ENCODE results near the gene HECW1.
"Not testable (repeated sequence)": the region's sequence is repeated elsewhere in the genome, so short reads cannot be mapped to it uniquely, and the experiment has no call there.

The HECW1 gene

DNA sequence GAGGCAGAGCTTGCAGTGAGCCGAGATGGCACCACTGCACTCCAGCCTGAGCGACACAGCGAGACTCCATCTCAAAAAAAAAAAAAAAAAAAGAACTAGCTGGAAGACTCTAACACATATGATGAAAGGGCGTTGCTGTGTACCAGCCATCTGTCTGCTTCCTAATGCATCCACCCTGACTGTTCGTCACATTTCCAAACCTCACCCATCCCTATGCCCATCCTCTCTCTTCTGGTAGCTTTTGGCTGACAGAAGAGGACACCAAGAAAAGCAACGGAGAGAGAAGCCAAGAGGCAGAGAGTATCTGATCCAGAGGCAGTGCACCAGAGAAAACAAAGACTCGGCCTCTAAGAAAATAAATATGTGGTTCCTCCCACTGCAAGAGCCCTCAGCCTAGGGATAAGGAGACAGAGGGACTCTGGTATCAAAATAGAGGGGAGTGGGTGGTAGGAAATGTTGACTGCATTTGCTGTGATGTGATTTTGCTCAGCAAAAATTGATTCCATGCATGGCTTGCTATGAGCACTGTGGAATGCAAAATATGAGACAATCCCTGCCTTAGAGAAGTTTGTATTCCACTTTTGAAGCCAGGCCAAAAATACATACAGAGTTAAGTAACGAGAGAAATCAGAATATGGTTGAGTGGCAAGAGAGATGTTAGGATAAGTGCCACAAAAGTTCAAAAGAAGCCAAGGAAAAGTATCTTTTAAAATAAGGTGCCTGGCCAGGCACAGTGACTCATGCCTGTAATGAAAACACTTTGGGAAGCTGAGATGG is 369.6 kb downstream of the HECW1 start:
- no peak for FAIRE-seq

GRCh38 chr7:43482679-43483252 is 370.3 kb downstream of the HECW1 start:
- FAIRE-seq: no peak

DNA sequence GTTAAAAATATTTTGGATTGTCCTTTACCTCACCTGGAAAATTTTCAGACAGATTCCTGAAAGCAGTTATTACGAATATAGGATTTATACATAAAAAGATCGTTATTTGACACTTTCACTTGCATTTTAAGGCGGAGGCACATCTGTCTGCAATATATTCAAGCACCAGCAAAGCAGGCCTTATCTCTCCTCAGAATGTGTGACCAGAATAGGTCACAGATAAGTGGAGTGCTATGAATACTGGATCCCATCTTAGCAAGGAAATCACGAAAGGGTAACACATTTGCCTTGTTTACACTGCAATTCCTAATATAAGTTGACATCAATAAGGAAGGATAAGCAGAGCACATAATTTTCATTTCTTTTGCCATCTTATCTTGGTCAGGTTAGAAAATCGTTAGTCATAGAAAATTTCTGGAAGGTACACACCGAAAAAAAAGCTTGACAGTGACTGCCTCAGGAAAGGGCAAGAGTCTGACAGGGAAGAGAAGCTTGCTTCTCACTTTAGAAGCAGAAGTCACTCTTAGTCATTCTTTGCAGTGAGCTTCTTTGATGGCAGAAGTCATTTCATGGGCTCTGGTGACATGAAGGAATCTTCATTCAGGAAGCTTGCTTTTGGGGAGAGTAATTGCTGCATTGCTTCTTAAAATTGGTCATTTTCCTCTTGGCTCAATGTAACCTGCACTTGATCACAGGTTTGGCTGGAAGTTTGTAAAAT is 372.4 kb downstream of the HECW1 start:
- FAIRE-seq: no peak

GRCh38 chr7:43485580-43485979 is 373.1 kb downstream of the HECW1 start:
- FAIRE-seq: no peak

- not testable (repeated sequence) for FAIRE-seq
Observed at GRCh38 chr7:43486008-43486407, 373.6 kb downstream of the HECW1 start.

GRCh38 chr7:43486634-43487033 is 374.2 kb downstream of the HECW1 start:
- FAIRE-seq: no peak

- FAIRE-seq: no peak
Observed at GRCh38 chr7:43487731-43488073, 375.3 kb downstream of the HECW1 start.

DNA sequence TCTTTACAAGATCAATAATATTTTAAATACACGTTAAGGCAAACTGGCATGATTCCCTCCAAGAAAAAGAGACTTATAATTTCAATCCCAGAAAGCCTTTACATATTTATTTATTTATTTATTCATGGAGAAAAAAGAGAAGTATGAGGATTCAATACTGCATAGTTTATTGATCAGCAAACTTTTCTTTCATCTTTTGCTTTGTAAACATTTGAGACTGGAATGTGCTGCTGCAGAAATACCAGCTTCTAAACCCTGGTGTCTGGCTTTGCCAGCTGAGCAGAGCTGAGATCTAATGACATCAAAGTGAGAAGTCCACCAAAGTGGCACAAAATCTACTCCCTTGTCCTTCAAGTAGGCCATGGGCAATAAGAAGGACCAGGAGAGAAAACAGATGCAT is 376.8 kb downstream of the HECW1 start:
- FAIRE-seq: no peak

DNA sequence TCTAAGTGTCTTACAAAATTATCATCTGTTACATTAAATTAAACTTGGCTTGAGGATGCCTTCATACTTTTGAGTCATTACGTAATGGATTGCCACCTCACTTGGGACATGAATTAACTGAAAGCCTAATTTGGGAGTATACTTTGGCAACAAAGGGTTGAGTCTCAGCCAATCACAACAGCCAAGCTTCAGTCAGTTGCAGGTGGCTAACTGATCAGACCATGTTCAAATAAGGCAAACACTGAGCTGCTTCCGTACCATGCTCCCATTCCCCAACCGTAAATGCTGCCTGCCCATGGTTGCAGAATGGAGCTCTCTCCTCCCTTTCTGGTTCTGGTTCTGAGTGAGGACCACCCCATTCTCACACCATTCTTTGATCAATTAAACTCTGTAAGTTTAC is 377.6 kb downstream of the HECW1 start:
- no peak for FAIRE-seq

DNA sequence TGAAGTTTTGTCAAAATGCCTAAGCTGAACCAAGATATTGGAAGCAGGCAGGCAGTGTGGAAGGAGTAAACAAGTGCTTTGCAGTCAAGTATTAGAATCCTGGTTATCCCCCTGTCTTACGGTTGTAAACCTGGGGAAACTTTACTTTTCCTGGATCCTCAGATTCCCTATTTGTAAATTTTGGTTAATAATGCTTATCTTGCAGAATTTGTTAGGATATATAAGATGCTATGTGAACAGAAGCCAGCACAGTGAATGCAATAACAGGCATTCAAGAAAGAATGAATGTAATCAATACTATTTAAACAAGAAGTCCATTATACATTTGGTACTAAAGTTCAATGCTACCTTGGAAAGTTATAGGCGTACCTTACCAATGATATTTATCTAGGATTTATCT is 378.7 kb downstream of the HECW1 start:
- FAIRE-seq: no peak

- no peak for FAIRE-seq
Observed at GRCh38 chr7:43491984-43492383, 379.5 kb downstream of the HECW1 start.

DNA sequence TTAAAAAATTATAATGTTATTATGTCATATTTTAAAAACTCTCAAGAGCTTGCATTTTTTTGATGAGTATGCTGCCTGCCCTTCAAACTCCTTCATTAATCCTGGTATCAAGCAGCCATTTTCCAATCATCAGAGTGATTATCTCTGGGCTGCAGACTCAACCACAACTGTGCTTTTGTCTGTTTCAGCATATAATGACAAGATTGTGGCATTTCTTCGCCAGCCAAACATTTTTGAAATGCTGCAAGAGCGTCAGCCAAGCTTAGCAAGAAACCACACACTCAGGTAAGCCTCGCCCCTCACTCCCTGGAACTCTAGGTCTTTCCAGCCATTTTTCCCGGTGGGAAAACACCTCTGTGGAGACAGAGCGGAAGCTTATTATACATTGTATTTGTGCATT is 380.4 kb downstream of the HECW1 start:
- no peak for FAIRE-seq

- FAIRE-seq: no peak
Observed at GRCh38 chr7:43495572-43495971, 383.1 kb downstream of the HECW1 start.

GRCh38 chr7:43496596-43496995 is 384.1 kb downstream of the HECW1 start:
- no peak for FAIRE-seq

GRCh38 chr7:43501870-43502269 is 389.4 kb downstream of the HECW1 start:
- no peak for FAIRE-seq

- FAIRE-seq: no peak
Observed at GRCh38 chr7:43502941-43503340, 390.5 kb downstream of the HECW1 start.

DNA sequence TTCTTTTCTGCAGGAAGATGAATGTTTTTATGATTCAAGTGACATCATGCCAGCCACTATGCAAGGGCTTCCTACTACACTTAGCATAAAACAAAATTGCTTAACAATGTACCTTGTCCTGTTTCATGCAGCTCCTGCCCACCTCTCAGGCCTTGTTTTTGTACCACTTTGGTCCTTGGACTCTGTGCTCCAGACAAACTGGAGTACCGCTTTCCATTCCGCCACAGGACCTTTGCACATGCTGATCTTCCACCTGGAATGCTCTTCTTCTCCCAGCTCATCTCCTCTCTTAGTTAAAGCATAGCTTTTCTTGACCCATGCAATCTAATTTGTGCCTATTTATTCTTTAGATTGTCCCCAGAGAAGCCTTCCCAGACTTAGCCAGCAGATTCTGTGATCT is 393.0 kb downstream of the HECW1 start:
- no peak for FAIRE-seq

DNA sequence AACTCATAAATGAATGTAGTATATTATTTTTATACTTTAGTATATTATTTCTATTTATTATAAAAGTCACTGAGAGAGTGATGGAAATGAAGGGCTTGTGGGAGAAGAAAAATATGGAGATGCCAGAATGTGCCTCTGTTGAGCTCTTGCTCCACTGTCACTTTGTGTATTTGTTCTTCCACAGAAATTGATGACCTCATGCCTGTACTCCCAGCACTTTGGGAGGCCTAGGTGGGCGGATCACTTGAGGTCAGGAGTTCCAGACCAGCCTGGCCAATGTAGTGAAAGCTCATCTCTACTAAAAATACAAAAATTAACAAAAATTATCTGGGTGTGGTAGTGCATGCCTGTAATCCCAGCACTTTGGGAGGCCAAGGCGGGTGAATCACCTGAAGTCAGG is 394.0 kb downstream of the HECW1 start:
- no peak for FAIRE-seq

DNA sequence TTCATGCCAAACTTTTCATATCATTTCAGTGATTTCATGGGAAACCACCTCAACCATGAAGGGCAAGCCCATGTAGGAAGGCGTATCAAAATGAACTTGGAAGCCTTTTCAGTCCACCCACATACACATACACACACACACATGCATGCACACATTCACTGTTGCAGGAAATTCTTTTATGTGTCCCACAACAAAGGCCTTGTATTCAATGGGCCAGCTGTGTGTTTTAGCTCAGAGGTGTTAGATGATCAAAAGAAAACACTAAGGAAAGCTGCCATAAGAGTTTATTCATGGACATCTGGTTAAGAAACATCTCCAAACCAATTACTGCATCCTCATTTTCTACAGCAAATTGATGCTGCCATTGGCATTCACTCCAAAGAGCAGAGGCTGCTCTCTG is 396.0 kb downstream of the HECW1 start:
- no peak for FAIRE-seq

DNA sequence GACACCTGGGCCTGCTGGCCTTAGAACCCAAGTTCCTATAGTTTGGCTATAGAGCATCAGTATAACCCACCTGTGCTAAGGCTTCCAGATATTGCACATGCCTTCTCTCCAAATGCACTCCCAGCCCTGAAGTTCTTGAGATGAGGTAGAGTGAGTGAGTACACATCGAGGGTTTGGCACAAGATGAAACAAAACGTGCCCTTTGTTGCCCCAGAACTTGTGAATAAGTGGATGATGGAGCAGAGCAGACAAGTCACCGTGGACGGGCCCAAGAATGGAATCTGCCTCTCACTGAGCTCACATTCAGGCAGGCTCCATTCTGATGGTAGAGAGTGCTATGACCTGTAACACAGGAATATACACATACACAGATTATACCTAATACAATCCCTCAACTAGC is 397.5 kb downstream of the HECW1 start:
- FAIRE-seq: no peak

GRCh38 chr7:43511029-43511428 is 398.6 kb downstream of the HECW1 start:
- FAIRE-seq: no peak

DNA sequence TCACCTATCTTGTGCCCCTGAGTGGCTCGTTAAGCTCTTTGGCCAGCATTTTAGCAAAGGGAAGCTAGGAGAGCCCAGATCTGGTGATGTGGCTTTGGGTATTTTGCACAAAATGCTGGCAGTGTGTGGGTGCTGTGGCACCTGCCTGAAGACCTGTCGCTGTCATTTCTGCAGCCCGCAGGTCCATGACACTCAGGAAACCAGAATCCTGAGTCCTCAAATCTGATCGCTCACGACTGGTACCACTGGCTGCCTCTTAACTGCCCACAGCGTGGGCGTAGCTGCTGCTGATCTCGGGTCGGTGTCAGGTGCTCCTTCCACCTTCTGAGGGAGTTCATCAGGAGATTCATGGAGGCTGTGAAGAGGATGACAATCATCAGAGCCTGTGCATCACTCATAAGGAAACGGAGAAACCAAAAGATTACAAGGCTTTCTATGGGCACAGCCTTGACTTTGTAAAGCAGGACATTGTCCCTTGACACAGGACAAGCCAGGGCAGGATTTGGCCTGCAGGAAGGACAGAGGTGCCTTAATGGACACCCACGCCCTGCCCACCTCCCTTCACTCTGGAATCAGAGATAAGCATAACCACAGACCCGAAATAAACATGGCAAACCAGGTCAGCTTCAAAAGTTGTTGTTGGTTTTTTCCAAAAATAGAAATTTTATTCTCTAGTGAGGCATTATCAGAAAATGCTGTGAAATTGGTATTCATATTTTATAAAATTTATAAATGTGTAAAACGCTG is 399.5 kb downstream of the HECW1 start:
- FAIRE-seq: no peak

- no peak for FAIRE-seq
Observed at GRCh38 chr7:43513251-43513650, 400.8 kb downstream of the HECW1 start.

Measured in islet of Langerhans (tissue), 1 donor.